OCI-LY1 (cell line): Measurements from ENCODE around the gene SEMA3A.

ENCODE experiments used
- EZH2 ChIP-seq: fragments of 200-600 bp; sonication (generic), shearing (Covaris generic); IDR thresholded peaks from 2 replicates; pipeline ENCODE4 v1.8.0; 2017; ENCODE audit warnings: borderline replicate concordance, mixed run types, mild to moderate bottlenecking, antibody characterized with exemption, low read length, moderate library complexity, mixed read lengths
- TF ChIP-seq, protein P1 (sequence below): fragments of 200-600 bp; sonication (generic), shearing (Covaris generic); IDR thresholded peaks from 2 replicates; pipeline ENCODE4 v1.5.1; 2017; ENCODE audit warnings: mild to moderate bottlenecking, antibody characterized with exemption, low read length, moderate library complexity, mixed read lengths

DNA sequence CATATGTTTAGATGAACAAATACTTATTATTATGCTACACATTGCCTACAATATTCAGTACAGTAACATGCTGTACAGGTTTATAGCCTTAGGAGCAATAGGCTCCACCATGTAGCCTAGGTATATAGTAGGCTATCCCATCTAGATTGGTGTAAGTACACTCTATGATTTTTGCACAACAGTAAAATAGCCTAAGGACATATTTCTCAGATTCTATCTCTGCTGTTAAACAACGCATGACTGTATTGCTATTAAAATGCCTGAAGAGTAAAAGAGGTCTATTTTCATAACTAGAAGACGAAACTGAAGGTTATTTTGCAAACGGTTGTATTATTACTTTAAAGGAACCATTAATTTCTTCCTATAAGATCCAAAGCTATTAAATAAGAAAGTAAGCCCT is 88.3 kb downstream of the SEMA3A start:
- TF ChIP-seq, protein P1, sequence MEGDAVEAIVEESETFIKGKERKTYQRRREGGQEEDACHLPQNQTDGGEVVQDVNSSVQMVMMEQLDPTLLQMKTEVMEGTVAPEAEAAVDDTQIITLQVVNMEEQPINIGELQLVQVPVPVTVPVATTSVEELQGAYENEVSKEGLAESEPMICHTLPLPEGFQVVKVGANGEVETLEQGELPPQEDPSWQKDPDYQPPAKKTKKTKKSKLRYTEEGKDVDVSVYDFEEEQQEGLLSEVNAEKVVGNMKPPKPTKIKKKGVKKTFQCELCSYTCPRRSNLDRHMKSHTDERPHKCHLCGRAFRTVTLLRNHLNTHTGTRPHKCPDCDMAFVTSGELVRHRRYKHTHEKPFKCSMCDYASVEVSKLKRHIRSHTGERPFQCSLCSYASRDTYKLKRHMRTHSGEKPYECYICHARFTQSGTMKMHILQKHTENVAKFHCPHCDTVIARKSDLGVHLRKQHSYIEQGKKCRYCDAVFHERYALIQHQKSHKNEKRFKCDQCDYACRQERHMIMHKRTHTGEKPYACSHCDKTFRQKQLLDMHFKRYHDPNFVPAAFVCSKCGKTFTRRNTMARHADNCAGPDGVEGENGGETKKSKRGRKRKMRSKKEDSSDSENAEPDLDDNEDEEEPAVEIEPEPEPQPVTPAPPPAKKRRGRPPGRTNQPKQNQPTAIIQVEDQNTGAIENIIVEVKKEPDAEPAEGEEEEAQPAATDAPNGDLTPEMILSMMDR, result no peak
- no peak for TF ChIP-seq EZH2
